Tibial nerve (tissue), 3 donors: ENCODE measurements around the gene SLC9A3.

Source experiments
- POLR2A ChIP-seq, 2 donors: fragments of 450-650 bp; IDR thresholded peaks; one replicate each; pipeline ENCODE4 v1.6.1; 2017; ENCODE audit warnings: antibody characterized with exemption in 2 of 2, mild to moderate bottlenecking in 2 of 2, moderate library complexity in 2 of 2
- TF ChIP-seq, protein P1 (sequence below), 5 experiments: fragments of 200-600 bp in 3 of 5; fragments of 450-650 bp in 2 of 5; sonication (generic) in 3 of 5; IDR thresholded peaks; one replicate each; pipeline ENCODE4 v1.5.1; 2016 to 2019; ENCODE audit warnings: antibody characterized with exemption in 5 of 5, mild to moderate bottlenecking in 3 of 5, moderate library complexity in 2 of 5

DNA sequence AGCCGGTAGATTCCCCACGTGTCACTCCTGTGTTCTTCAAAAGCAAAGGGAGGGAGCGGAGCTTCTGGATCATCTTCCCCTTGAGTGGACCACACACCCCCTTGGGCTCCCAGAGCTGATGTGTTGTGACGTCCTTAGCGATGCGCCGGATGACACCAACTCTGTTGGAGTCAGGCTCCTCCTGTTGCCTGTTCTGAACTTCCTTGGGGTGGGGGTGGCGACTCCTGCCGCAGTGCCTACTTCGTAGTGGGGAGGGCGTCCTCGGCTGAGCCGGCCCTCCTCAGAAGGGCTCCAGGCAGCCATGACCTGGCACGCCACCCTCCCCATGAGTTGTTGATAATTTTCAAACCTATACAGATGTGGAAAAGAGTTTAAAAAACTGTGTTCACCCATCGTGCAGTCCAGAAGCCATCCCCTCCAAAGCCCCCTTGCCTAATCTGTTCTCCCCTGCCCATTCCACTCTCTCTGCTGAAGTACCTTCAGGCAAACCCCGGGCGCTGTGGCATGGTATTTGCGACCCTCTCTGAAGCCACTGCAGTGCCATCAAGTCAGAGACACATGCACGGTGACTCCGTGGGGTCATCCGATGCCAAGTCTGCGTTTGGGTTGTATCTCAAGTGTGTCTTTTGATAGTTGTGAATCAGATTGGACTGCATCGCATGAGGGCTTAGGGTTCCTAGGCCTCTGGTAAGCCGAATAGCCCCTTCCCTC, 64.5 kb downstream of the SLC9A3 start:
- no peak for TF ChIP-seq POLR2A (IDR thresholded peaks at IDR 0.05)
- TF ChIP-seq, protein P1, sequence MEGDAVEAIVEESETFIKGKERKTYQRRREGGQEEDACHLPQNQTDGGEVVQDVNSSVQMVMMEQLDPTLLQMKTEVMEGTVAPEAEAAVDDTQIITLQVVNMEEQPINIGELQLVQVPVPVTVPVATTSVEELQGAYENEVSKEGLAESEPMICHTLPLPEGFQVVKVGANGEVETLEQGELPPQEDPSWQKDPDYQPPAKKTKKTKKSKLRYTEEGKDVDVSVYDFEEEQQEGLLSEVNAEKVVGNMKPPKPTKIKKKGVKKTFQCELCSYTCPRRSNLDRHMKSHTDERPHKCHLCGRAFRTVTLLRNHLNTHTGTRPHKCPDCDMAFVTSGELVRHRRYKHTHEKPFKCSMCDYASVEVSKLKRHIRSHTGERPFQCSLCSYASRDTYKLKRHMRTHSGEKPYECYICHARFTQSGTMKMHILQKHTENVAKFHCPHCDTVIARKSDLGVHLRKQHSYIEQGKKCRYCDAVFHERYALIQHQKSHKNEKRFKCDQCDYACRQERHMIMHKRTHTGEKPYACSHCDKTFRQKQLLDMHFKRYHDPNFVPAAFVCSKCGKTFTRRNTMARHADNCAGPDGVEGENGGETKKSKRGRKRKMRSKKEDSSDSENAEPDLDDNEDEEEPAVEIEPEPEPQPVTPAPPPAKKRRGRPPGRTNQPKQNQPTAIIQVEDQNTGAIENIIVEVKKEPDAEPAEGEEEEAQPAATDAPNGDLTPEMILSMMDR (IDR thresholded peaks at IDR 0.05) = no peak
